Stimulated activated CD8-positive, alpha-beta memory T cell treated with anti-CD3 and anti-CD28 coated beads, Interleukin-12 subunit alpha, Interleukin-12 subunit beta, amount 100 ng/mL, for 1 hour (primary cell): ENCODE data around the gene OR4F6.
"Not testable (repeated sequence)": the region's sequence is repeated elsewhere in the genome, so short reads cannot be mapped to it uniquely, and the experiment has no call there.

Experiments used
- DNase-seq: peaks from one replicate; pipeline ENCODE4 v3.0.0-alpha.2; 2020; ENCODE audit warnings: low read depth

The OR4F6 gene, protein sequence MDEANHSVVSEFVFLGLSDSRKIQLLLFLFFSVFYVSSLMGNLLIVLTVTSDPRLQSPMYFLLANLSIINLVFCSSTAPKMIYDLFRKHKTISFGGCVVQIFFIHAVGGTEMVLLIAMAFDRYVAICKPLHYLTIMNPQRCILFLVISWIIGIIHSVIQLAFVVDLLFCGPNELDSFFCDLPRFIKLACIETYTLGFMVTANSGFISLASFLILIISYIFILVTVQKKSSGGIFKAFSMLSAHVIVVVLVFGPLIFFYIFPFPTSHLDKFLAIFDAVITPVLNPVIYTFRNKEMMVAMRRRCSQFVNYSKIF

DNA sequence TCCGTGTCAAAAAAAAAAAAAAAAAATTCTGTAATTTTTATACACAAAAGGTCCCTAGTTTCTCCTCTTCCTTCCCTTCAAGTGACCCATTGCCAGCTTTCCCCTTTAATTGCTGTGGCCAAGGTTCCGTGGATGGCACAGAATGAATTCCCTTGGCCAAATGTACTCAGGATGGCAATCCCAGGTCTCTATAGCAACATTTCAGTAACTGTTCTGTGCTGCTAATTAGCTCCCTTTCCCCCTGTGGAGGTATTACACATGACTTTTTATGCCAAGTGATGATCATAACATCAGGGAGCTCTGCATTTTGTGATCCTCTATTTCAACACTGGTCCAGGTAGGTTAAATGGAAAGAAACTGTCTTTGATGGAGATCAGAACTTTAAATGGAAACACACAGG, at the start of gene OR4F6:
Gene OR4F6, plus strand, starts transcription at position 301 of the 400 bp plus-strand sequence. CDS start 2,211 bp downstream, outside the sequence.
- no peak for DNase-seq

DNA sequence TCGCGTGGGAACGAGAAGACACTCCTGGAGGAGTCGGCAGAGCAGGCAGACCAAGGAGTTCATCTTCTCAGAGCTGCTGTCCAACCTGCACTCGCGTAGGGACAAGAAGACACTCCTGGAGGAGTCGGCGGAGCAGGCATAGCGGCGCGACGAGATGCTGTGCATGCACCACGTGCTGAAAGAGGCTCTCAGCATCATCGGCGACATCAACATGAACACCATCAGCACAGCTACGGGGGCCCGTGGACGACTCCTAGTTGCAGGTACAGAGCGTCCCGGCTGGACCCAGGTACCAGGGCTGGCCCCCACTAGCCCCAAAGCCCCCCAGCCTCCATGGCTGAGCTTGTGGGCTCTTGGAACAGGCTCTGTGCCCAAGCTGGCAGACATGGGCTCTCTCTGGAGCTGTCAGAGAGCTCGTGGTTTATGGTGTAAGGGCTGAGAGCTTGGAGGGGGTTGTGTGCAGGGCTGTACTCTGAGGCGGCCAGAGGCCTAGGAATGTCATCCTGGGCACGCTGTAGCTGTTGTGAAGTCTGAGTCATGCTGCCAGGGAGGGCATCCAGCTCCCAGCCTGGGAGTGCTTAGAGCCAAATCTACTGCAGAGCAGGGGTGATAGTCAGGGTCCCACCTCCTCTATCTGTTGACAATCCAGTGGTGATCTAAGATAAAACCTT, 38.5 kb upstream of the OR4F6 start:
- DNase-seq: not testable (repeated sequence)

- DNase-seq: not testable (repeated sequence)
These were observed 38.0 kb upstream of the OR4F6 start for GRCh38 chr15:101765340-101765671.

GRCh38 chr15:101765772-101766456, 37.4 kb upstream of the OR4F6 start:
- no peak for DNase-seq

- not testable (repeated sequence) for DNase-seq
These were observed 36.1 kb upstream of the OR4F6 start for GRCh38 chr15:101767083-101767640.

GRCh38 chr15:101772921-101773320, 30.4 kb upstream of the OR4F6 start:
- no peak for DNase-seq

DNA sequence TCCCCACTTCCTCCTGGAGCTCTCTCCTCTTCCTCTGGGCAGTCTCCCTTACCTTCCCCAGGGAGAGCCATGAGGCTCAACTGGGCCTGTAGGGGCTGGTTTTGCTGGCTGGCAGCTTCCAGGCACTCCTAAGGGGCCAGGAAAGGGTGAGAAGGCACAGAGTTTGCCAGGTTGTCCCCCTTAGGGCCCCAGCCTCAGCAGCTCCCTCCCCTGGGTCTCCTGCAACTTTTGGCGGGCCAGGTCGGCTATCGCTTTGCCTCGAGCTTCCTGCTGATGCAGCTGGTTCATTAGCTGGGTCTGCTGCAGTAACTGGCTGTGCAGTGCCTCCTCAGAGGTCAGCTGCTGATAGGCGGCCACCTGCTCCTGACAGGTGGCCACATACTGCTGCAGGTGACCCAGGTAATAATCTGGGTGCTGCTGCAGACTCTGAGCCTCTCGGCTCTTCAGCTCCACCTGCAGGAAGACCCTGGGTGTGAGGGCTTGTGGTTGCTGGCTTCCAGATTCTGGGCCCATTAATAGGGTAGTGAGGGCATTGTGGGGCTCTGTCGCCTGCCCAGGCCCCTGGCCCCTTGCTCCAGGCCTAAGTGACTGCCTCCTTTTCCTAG, 29.7 kb upstream of the OR4F6 start:
- no peak for DNase-seq

- no peak for DNase-seq
These were observed 28.2 kb upstream of the OR4F6 start for GRCh38 chr15:101775136-101775535.

DNA sequence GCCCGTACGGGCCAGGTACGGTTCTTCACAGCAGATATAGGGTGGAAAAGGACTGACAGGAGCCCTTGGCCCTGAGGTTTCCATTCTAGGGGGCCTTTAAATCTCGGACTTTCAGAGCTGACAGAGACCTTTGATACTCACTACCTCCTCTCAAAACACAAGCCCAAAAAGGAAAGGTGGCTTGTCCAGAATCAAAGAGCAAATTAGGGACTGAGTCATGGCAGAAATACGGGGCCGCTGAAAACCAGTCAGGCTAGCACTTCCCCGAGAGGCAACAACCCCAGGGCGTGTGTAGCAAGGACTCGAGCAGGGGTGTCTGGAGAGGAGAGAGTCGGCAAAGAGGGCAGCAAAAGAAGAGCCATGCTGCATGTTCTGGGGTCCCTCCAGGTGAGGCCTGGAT, 24.7 kb upstream of the OR4F6 start:
- DNase-seq: not testable (repeated sequence)

DNA sequence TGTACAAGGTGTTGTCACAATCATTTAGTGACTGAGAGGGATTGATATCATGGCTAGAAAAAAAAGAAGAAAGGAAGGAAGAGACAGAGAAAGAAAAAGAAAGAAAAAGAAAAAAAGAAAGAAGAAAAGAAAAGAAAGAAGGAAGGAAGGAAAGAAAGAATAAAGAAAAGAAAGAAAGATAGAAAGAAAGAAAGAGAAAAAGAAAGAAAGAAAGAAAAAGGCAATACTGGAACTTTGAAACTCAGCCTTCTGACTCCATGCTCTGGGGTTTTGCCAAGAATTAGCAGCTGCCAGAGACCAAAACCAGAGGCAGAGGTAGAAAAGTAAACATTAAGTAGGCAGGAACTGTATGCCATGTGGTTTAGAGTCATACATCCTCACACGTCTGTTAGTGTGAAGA, 23.1 kb upstream of the OR4F6 start:
- not testable (repeated sequence) for DNase-seq

DNA sequence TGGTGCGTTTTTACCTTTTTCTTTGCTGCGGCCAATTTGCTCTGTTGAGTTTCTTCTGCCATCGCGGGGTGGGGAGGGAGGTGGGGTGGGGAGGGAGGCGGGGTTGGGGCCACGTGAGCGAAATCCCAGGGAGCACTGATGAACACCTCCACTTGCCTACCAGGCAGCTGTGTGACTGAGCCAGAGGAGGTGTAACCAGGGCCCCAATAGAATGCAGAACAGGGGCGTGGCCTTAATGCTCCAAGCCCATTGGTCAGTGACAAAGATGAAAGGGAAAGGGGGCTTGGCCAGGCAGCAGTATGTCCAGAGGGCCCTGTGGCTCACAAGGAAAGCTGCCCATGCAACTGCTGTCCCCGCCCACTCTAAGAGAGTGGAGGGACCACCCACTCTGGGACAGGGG, 21.4 kb upstream of the OR4F6 start:
- DNase-seq: no peak

DNA sequence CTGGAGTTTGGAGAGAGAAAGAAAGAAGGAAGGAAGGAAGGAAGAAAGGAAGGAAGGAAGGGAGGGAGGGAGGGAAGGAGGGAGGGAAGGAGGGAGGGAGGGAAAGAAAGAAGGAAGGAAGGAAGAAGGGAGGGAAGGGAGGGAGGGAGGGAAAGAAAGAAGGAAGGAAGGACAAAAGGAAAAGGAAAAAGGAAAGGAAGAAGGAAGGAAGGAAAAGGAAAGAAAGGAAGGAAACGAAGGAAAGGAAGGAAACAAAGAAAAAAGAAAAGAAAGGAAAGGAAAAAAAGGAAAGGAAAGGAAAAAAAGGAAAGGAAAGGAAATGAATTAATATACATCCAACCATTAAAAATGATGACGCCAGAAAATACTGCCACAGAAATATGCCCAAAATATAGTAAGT, 18.7 kb upstream of the OR4F6 start:
- no peak for DNase-seq

DNA sequence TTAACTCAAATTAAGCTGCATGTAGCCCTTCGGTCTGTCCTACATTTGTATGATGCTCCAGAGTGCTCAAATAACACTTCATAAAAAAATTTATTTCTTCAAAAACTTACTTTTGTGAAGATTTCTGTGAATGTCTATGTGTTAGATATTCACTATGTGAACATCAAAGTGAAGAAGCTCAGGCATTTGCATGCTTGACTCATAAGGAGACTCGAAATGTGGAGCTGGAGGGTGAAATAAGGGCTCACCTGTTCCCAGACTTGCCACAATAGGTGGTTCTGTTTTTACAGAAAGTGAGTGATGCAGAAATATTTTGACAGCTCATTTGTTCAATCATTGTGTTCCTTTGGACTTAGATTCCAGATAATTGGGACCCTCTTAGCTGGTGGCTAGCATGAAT, 16.9 kb upstream of the OR4F6 start:
- DNase-seq: not testable (repeated sequence)

- DNase-seq: not testable (repeated sequence)
These were observed 15.3 kb upstream of the OR4F6 start for GRCh38 chr15:101788001-101788400.

- DNase-seq: not testable (repeated sequence)
These were observed 14.6 kb upstream of the OR4F6 start for GRCh38 chr15:101788503-101789269.

GRCh38 chr15:101790748-101791147, 12.6 kb upstream of the OR4F6 start:
- DNase-seq: not testable (repeated sequence)

GRCh38 chr15:101793981-101794380, 9.3 kb upstream of the OR4F6 start:
- not testable (repeated sequence) for DNase-seq

GRCh38 chr15:101795455-101795854, 7.9 kb upstream of the OR4F6 start:
- no peak for DNase-seq

DNA sequence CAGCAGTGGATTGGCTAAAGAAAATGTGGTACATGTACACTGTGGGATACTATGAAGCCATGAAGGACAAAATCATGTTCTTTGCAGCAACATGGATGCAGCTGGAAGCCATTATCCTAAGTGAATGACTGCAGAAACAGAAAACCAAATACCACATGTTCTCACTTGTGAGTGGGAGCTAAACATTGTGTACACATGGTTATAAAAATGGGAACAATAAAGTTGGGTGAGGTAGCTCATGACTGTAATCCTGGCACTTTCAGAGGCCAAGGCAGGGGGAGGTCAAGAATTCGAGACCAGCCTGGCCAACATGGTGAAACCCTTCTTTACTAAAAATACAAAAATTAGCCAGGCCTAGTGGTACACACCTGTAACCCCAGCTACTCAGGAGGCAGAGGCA, 3.6 kb upstream of the OR4F6 start:
- DNase-seq: no peak

DNA sequence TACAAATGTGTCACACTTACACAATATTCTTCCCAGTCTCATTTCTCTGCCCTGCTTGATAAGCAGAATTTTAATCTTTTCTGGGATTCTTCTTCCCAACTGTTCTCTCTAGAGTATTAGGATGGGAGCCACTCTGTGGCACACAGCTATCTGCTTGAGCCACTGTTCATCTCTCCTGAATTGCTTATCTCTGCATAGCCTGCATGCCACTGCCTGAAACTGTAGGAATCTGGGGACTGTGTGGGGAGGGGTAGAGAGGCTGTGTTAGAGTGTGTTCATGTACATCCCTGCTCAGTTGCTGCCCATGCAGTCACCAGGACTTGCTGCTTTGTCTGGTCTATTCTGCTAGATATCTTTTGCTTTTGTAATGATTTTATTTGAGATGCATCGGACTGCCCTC, 2.3 kb upstream of the OR4F6 start:
- DNase-seq: no peak

DNA sequence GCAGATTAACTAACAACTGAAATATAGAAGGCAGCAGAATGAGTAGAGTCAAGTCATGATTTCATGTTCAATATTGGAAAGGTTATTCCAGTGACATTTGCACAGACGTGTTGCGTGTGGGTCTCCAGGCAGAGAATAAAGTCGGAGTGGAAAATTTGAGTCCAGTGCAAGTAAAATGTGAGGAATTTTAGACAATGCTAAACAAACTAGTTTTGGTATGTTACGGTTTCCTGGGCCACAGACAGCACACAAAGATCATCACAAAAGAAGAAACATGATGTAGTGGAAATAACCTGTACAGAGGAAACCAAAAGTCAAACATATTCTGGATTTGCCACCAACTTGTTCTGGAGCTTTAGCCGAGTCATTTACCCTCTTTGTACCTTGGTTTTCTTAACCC, 367 bp downstream of the OR4F6 start:
- no peak for DNase-seq

DNA sequence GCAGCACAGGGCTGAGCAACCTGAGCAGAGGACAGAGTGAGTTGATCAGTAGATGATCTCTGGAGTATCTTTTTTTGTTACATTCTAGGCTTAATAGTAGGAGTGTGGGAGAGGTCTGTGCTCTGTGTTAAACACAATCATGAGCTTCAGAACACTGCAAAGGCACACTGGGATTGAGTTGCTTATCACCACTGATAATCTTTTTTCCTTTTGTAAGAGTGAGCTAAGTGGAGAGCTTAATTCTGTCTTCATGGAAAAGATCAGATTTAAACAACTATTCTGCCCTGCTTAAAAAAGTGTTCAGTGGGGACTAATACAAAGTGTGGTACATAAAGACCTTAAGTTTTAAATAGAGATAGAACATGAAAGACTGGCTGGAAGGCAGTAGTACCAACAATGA, 1.1 kb downstream of the OR4F6 start:
- DNase-seq: no peak
